Bronchial epithelial cell (primary cell): ENCODE data around the gene APBB2. TPM values are rescaled to one million over a fixed set of nuclear protein-coding genes. Genes with fewer than 3 reads are reported as not detected.

Source experiments
- DNase-seq: peaks from one replicate; pipeline ENCODE4 v3.0.0-alpha.2; 2010; ENCODE audit warnings: low read depth
- FAIRE-seq: peaks from 2 replicates; lab custom pipeline; 2011; peaks lifted over from hg19 to GRCh38; lab: Jason Lieb, UNC
- H3K27me3 ChIP-seq: 2 replicates; pipeline ENCODE4 v1.5.1; 2011; ENCODE audit warnings: low read length; ENCODE audit not compliant: control insufficient read depth, insufficient read depth
- H3K36me3 ChIP-seq: 2 replicates; pipeline ENCODE4 v1.5.1; 2011; ENCODE audit warnings: low read length; ENCODE audit not compliant: control insufficient read depth, insufficient read depth
- H3K4me3 ChIP-seq: 2 replicates; pipeline ENCODE4 v1.5.1; 2011; ENCODE audit warnings: mild to moderate bottlenecking, low read depth, low read length, control low read depth
- total RNA-seq: library from RNA; depleted of rRNA; stranded (reverse); fragments of >200 nt; gene quantifications from 2 replicates; pipeline ENCODE4 v1.2.1, GENCODE V29; 2014
- TF ChIP-seq, protein P1 (sequence below): IDR thresholded peaks from 2 replicates; pipeline ENCODE4 v1.5.1; 2011; ENCODE audit warnings: mild to moderate bottlenecking, moderate library complexity, low read length, control low read depth, inconsistent platforms; ENCODE audit not compliant: insufficient read depth, severe bottlenecking

APBB2 gene
- total RNA-seq, 1 donor from 2014 or later: 39.2 TPM

GRCh38 chr4:41044791-41045190 lies 169.6 kb downstream of the APBB2 start:
- no peak for FAIRE-seq
- no peaks in the 10 kb centered on the region for H3K27me3 ChIP-seq
- H3K36me3 ChIP-seq: no peaks in the 10 kb centered on the region
- no peak overlapping the region for H3K4me3 ChIP-seq
- TF ChIP-seq, protein P1, sequence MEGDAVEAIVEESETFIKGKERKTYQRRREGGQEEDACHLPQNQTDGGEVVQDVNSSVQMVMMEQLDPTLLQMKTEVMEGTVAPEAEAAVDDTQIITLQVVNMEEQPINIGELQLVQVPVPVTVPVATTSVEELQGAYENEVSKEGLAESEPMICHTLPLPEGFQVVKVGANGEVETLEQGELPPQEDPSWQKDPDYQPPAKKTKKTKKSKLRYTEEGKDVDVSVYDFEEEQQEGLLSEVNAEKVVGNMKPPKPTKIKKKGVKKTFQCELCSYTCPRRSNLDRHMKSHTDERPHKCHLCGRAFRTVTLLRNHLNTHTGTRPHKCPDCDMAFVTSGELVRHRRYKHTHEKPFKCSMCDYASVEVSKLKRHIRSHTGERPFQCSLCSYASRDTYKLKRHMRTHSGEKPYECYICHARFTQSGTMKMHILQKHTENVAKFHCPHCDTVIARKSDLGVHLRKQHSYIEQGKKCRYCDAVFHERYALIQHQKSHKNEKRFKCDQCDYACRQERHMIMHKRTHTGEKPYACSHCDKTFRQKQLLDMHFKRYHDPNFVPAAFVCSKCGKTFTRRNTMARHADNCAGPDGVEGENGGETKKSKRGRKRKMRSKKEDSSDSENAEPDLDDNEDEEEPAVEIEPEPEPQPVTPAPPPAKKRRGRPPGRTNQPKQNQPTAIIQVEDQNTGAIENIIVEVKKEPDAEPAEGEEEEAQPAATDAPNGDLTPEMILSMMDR: no peak
- no peak for DNase-seq

GRCh38 chr4:41044165-41044564 lies 170.2 kb downstream of the APBB2 start:
- no peak overlapping the region for H3K4me3 ChIP-seq
- TF ChIP-seq, protein P1: no peak
- no peak for FAIRE-seq

DNA sequence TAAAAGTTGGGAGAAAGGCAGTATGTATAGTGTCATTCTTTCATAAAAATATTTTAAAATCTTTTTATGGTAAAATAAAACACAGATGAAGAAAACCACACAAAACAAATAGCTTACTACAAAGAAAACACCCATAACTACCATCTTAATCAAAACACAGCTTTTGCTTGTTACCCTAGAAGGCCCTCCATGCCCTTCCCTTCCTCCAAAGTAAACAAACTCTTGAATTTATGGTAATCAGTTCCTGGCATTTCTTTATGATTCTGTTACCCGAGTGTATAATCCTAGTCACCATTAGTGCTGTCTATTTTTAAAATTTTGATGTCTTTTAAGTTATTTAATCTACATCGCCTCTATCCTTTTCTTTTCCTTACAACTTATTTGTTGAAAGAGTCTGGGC lies 170.9 kb downstream of the APBB2 start:
- H3K36me3 ChIP-seq: no peaks in the 10 kb centered on the region
- no peaks in the 10 kb centered on the region for H3K27me3 ChIP-seq
- TF ChIP-seq, protein P1: no peak
- FAIRE-seq (no peak), DNase-seq (no peak)
- H3K4me3 ChIP-seq: no peak overlapping the region

More at GRCh38 chr4:41044165-41044564, 170.2 kb downstream of the APBB2 start:
- no peaks in the 10 kb centered on the region for H3K27me3 ChIP-seq
- peak; percentile 29 for DNase-seq
- no peaks in the 10 kb centered on the region for H3K36me3 ChIP-seq

- no peaks in the 10 kb centered on the region for H3K27me3 ChIP-seq
- no peak for DNase-seq
- no peaks in the 10 kb centered on the region for H3K36me3 ChIP-seq
- FAIRE-seq: no peak
- TF ChIP-seq, protein P1: no peak
- H3K4me3 ChIP-seq: no peak overlapping the region
Measured at GRCh38 chr4:41041551-41041950, 172.8 kb downstream of the APBB2 start.

- Histone ChIP-seq H3K36me3 (no peaks in the 10 kb centered on the region), H3K4me3 (no peak overlapping the region), H3K27me3 (no peaks in the 10 kb centered on the region)
- FAIRE-seq (no peak), DNase-seq (no peak)
- TF ChIP-seq, protein P1: no peak
Measured at GRCh38 chr4:41039317-41039716, 175.0 kb downstream of the APBB2 start.

GRCh38 chr4:41038304-41038703 lies 176.0 kb downstream of the APBB2 start:
- Histone ChIP-seq H3K36me3 (no peaks in the 10 kb centered on the region), H3K27me3 (no peaks in the 10 kb centered on the region), H3K4me3 (no peak overlapping the region)
- DNase-seq (no peak), FAIRE-seq (no peak)
- TF ChIP-seq, protein P1: no peak
